HepG2 (cell line): ENCODE data around the gene SLC44A4. TPM values are rescaled to one million over a fixed set of nuclear protein-coding genes. Genes with fewer than 3 reads are reported as not detected.

ENCODE experiments used
- ATF1 ChIP-seq: IDR thresholded peaks from 2 replicates; pipeline ENCODE4 v1.6.1; 2016; ENCODE audit warnings: mild to moderate bottlenecking, control low read depth
- EP300 ChIP-seq, 3 experiments: sonication (generic) in 1 of 3; formaldehyde crosslinking in 1 of 3; IDR thresholded peaks; 2 replicates each; pipeline versions ENCODE4 v1.5.1 to v1.6.1; 2011 to 2020; ENCODE audit warnings: low read depth in 2 of 3, low read length in 2 of 3, borderline replicate concordance in 1 of 3, improper control_type of control experiment in 1 of 3, mild to moderate bottlenecking in 1 of 3, missing genetic modification reagents in 1 of 3, moderate library complexity in 1 of 3
- GATA4 ChIP-seq: sonication (generic); IDR thresholded peaks from 2 replicates; pipeline ENCODE4 v1.6.1; 2016; ENCODE audit warnings: antibody characterized with exemption, low read depth, borderline replicate concordance
- KLF16 ChIP-seq, 2 experiments: sonication (generic) in 1 of 2; formaldehyde crosslinking in 1 of 2; IDR thresholded peaks; 2 replicates each; pipeline versions ENCODE4 v1.6.1 to v1.8.0; 2016 to 2023; ENCODE audit warnings: missing genetic modification reagents in 2 of 2, missing compliant biosample characterization in 1 of 2
- MAF1 ChIP-seq: sonication (generic); formaldehyde crosslinking; IDR thresholded peaks from 2 replicates; pipeline ENCODE4 v1.5.0; 2020; ENCODE audit warnings: missing genetic modification reagents, borderline replicate concordance
- MTF1 ChIP-seq: sonication (generic); formaldehyde crosslinking; IDR thresholded peaks from 2 replicates; pipeline ENCODE4 v1.5.0; 2020; ENCODE audit warnings: missing genetic modification reagents
- MYC ChIP-seq: sonication (generic); formaldehyde crosslinking; IDR thresholded peaks from 2 replicates; pipeline ENCODE4 v1.9.0; 2021; ENCODE audit warnings: missing genetic modification reagents, borderline replicate concordance
- NBN ChIP-seq: fragments of 450-650 bp; conservative IDR thresholded peaks from 2 replicates; pipeline ENCODE4 v1.6.1; 2017
- NCOA2 ChIP-seq: sonication (generic); formaldehyde crosslinking; IDR thresholded peaks from 2 replicates; pipeline ENCODE4 v1.8.0; 2022; ENCODE audit warnings: inconsistent platforms
- NFE2L2 ChIP-seq: fragments of 150-350 bp; IDR thresholded peaks from 2 replicates; pipeline ENCODE4 v1.6.1; 2014; ENCODE audit warnings: low read length
- RBAK ChIP-seq: sonication (generic); formaldehyde crosslinking; IDR thresholded peaks from 2 replicates; pipeline ENCODE4 v1.5.1; 2020; ENCODE audit warnings: mild to moderate bottlenecking, missing genetic modification reagents
- TBL1XR1 ChIP-seq: fragments of 150-350 bp; IDR thresholded peaks from 2 replicates; pipeline ENCODE4 v1.6.1; 2014; ENCODE audit warnings: borderline replicate concordance, low read length; ENCODE audit not compliant: partially characterized antibody
- ZFP36L2 ChIP-seq: sonication (generic); formaldehyde crosslinking; IDR thresholded peaks from 2 replicates; pipeline ENCODE4 v1.4.0; 2020; ENCODE audit warnings: missing genetic modification reagents
- ZFP82 ChIP-seq: sonication (generic); formaldehyde crosslinking; IDR thresholded peaks from 2 replicates; pipeline ENCODE4 v1.5.1; 2020; ENCODE audit warnings: mild to moderate bottlenecking, missing genetic modification reagents, borderline replicate concordance
- ZNF121 ChIP-seq: sonication (generic); formaldehyde crosslinking; IDR thresholded peaks from 2 replicates; pipeline ENCODE4 v1.5.0; 2020; ENCODE audit warnings: mild to moderate bottlenecking, missing genetic modification reagents
- ZNF232 ChIP-seq: sonication (generic); formaldehyde crosslinking; IDR thresholded peaks from 2 replicates; pipeline ENCODE4 v1.4.0; 2020; ENCODE audit warnings: missing genetic modification reagents, borderline replicate concordance
- ZNF234 ChIP-seq: sonication (generic); formaldehyde crosslinking; conservative IDR thresholded peaks from 2 replicates; pipeline ENCODE4 v1.5.1; 2020; ENCODE audit warnings: mild to moderate bottlenecking, missing genetic modification reagents
- ZNF235 ChIP-seq: sonication (generic); formaldehyde crosslinking; IDR thresholded peaks from 2 replicates; pipeline ENCODE4 v1.8.1; 2023; ENCODE audit warnings: mild to moderate bottlenecking, missing genetic modification reagents, borderline replicate concordance
- ZNF263 ChIP-seq: sonication (generic); formaldehyde crosslinking; IDR thresholded peaks from 2 replicates; pipeline ENCODE4 v1.4.0; 2020; ENCODE audit warnings: missing genetic modification reagents
- ZNF280D ChIP-seq: sonication (generic); formaldehyde crosslinking; IDR thresholded peaks from 2 replicates; pipeline ENCODE4 v1.5.1; 2020; ENCODE audit warnings: mild to moderate bottlenecking, missing genetic modification reagents
- ZNF562 ChIP-seq: sonication (generic); formaldehyde crosslinking; IDR thresholded peaks from 2 replicates; pipeline ENCODE4 v1.8.0; 2022; ENCODE audit warnings: missing genetic modification reagents, borderline replicate concordance
- ZNF563 ChIP-seq: sonication (generic); formaldehyde crosslinking; IDR thresholded peaks from 2 replicates; pipeline ENCODE4 v1.8.0; 2022; ENCODE audit warnings: mild to moderate bottlenecking, moderate library complexity, missing genetic modification reagents
- ZNF775 ChIP-seq: sonication (generic); formaldehyde crosslinking; IDR thresholded peaks from 2 replicates; pipeline ENCODE4 v1.4.0; 2020; ENCODE audit warnings: missing genetic modification reagents, mild to moderate bottlenecking, moderate library complexity, borderline replicate concordance
- polyA plus RNA-seq, 8 experiments: library from polyadenylated mRNA; depleted of rRNA in 3 of 8; stranded (reverse) in 7 of 8; unstranded in 1 of 8; fragments of >200 nt; fragmentation: Illumina TruSeq in 4 of 8; extraction: Trizol in 4 of 8; gene quantifications; 2 replicates each; pipeline versions ENCODE4 v1.2.1 to v1.2.3, GENCODE V29; 2011 to 2016; ENCODE audit warnings: low read depth in 4 of 8, missing spikeins in 1 of 8, mixed read lengths in 1 of 8; ENCODE audit not compliant: insufficient read depth in 1 of 8
- total RNA-seq, 5 experiments: library from RNA; depleted of rRNA; stranded (reverse); fragments of >200 nt; fragmentation: Illumina TruSeq; extraction: Trizol; gene quantifications; 2 replicates each; pipeline ENCODE4 v1.2.3, GENCODE V29; 2016; ENCODE audit warnings: low read depth in 1 of 5

SLC44A4 gene
- total and polyA plus RNA-seq, 2 of the 13 experiments (the other 11 are each of a cell fraction or from before 2014, with no cell fraction given), result 3.5 to 5.9 TPM

GRCh38 chr6:31901953-31902643, 23.3 kb upstream of the SLC44A4 start, which contains the start of gene ZBTB12 (continued):
- TF ChIP-seq NCOA2 (CRISPR knock-in tag) (no peak), NBN (no peak), KLF16 (CRISPR knock-in tag; IDR thresholded peaks at IDR 0.05) (no peak), ZNF563 (peak; percentile 85), NFE2L2 (no peak), ZNF232 (no peak), MYC (CRISPR knock-in tag) (peak; percentile 69), RBAK (CRISPR knock-in tag) (no peak), GATA4 (0 out of 2 replicates have a peak, but pooled peaks have one; percentile 52), ZNF234 (CRISPR knock-in tag) (peak; percentile 74; the same call in 1 of the 2 replicates), ZNF121 (no peak; the same call in 1 of the 2 replicates), ZNF235 (CRISPR knock-in tag) (peak; percentile 27; the same call in 1 of the 2 replicates), ZFP36L2 (CRISPR knock-in tag) (no peak), MTF1 (no peak), ZFP82 (CRISPR knock-in tag) (no peak; the same call in 1 of the 2 replicates), TBL1XR1 (no peak), ZNF263 (CRISPR knock-in tag) (no peak), ZNF280D (CRISPR knock-in tag) (0 out of 2 replicates have a peak, but pooled peaks have one; percentile 4), EP300 (IDR thresholded peaks at IDR 0.05; ENCODE audit: low read depth in 2 of 2, low read length in 2 of 2) (peak in 1 of 2 experiments; percentile 30; a peak in 1 of 4 replicates), EP300 (CRISPR knock-in tag; IDR thresholded peaks at IDR 0.05; ENCODE audit: borderline replicate concordance) (no peak; the same call in 1 of the 2 replicates), ZNF562 (no peak), ZNF775 (CRISPR knock-in tag) (no peak), MAF1 (CRISPR knock-in tag) (no peak), ATF1 (CRISPR knock-in tag) (no peak)
